KG1 (cell line): ENCODE results near the gene PLCL2.
"Not testable (repeated sequence)": the region's sequence is repeated elsewhere in the genome, so short reads cannot be mapped to it uniquely, and the experiment has no call there.

Experiments
- DNase-seq: peaks from one replicate; lab custom pipeline; 2025; lab: John Stamatoyannopoulos, UW

The PLCL2 gene

DNA sequence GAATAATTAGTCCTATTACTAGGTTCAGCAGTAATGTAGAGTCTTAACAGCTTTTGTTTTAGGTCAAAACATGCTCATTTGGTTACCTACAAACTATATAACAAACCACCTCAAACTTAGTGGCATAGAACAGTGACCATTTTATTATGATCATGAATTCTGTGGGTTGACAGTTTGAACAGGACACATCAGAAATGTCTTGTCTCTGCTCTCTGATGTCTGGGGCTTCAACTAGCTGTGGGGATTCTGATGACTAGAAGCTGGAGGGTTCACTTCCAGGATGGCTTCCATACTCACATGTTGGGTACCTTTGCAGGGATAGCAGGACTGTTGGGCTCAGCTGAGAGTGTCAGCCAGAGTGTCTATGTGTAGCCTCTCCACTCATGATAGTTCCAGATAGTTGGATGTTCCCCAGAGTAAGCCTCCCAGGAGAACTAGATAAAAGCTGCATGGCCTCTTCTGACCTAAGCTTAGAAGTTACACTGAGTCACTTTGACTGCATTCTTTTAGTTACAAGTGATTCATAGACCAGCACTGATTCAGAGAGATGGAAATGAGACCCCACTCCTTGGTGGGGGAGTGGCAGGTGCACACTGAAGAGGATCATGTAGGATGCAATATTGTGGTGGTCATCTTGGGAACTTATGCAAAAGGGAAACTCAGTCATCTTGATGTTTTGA lies 32.6 kb downstream of the PLCL2 start:
- no peak for DNase-seq

DNA sequence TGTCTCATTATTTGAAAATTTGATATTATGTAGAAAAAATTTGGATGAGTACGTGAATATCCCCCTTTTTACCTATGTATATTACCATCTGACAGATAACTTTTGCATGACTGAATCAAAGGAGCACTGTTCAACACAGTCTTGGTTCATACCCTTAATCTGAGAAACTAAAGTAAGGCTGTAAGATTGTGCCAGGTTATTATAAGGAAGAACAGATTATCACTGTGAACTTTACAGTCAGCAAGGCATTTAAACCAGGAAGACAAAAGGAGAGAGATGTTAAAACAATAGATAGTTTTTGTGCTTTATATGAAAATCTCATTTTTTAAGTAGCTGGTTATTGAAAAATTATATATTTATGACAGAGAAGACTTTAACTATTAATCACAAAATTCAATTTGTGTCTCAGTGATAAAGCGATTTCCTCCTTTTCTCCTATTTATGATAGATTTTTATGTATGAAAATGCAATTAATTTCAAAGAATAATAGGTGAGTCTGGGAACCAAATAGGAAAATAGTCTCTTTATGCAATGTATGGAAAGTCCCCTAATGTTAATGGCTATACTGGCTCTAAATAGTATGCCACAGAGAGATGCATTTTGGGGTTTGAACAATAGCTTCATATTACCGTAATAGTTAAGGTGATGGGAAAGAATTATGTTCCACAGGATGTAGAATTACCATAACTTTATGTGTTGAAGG lies 33.4 kb downstream of the PLCL2 start:
- DNase-seq, result no peak

DNA sequence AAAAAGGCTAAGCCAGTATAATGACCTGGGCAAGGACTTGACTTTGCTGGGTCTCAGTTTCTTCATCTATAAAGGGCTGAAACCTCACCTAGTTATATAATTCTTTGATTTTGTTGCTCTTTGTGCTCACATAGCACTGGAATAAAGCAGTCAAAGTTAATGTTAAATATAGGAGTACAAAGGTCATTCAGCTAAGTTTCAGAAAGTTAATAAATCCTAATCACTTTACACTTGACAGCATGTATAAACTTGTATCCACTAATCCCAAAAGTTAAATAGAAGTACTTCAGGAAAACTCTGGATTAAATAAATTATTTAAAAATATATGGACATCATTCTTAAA lies 33.9 kb downstream of the PLCL2 start:
- no peak for DNase-seq

DNA sequence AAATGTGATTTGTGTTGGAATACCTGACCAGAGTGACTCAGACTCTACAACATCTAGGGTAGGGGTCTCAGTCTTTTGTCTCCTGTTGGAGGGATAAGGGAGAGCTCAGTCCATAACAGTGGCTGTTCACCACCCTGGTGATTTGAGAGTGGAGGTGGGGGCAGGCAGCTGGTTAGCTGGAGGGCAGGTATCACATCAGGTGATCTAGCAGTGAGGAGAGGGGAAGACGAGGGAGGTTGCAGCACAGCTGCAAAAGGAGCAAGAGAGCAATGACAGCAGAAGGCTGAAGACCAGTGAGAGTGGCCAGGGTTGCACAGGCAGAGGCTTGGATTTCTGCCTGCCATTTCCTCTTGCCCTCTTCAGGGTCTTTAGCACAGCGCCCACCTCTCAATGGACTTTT lies 38.4 kb downstream of the PLCL2 start:
- DNase-seq, result no peak

DNA sequence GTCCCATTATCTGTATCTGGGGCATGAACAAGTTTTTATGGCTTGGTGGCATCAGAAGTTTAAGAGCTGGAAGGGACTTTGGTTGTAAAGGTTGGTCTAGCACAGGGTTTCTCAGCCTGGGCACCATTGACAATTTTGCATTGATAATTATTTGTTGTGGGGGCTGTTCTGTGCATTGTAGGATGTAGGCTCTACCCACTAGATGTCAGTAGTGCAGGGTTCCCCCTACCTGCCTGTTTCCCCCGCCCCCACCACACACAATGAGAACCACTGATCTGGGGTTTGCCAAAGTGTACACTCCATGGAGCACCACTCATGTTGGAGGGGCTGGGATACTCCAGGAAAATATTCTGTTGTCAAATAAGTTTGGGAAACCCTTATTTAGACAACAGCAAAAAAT lies 42.7 kb downstream of the PLCL2 start:
- DNase-seq, result no peak

DNA sequence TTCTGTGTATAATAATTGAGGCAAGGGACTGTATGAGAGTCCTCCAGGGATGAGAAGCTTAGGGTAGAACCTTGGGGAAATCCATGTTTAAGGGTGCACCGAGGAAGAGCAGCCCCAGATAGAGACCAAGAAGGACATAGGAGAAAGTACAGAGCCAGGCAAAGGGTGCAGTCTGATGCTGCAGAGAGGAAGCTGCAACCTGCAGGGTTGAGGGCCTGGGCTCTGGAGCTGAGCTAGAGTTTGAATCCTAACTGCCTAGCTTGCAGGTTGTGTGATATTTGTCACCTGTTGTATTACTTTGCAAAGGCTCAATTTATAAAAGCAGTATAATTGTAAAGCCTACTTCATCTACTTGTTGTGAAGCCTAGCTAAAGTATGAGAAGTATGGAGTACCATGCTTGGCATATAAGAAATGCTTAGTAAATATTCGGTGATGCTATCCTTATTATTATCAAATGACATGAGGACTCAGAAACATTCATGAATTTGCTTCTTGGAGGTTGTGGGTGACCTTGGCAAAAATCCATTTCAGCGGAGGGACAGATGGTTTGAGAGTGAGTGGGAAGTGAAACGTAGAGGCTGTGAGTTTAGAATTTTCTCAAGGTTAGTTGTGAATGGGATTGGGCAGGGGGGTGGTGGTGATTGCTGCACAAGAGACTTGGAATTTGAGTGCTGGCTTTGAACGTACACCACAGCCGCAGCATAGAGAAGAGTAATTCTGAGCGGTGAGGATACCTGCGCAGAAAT lies 43.8 kb downstream of the PLCL2 start:
- DNase-seq, result no peak

DNA sequence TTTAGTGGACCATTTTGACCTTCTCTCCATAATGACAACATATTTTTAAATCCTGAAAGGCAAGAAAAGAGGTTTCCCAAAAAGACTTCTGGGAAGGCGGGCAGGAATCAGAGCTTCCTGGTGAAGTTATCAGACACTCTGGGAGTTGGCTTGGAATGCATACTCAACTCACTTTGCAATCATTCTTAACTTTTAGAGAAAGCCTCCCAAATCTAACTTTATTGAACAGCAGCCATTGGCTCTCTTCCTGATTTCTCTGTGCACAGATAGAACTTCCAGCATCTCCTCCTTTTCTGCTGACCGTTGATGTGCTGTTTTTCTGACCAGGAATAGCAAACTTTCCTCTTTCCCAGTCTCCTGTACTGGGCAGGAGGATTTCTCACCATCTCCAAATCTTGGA lies 44.6 kb downstream of the PLCL2 start:
- no peak for DNase-seq

DNA sequence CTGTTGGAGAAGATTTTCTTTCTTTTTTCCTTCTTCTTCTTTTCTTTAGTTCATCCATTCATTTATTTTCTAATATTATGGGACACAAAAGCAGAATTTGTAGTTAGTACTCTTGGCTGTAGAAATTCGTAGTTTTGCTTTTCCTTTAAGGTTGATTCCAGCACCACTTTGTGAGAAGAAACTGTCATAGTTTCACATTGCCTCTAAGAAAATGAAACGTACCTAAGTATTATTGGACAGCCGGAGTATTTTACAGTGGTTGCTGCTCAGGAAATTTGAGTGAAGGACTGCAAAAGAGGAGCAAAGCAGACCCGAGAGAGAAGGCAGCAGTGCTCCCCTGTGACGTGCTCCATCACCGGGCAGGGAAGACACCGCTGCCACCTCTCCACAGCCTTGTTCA lies 48.1 kb downstream of the PLCL2 start:
- no peak for DNase-seq

DNA sequence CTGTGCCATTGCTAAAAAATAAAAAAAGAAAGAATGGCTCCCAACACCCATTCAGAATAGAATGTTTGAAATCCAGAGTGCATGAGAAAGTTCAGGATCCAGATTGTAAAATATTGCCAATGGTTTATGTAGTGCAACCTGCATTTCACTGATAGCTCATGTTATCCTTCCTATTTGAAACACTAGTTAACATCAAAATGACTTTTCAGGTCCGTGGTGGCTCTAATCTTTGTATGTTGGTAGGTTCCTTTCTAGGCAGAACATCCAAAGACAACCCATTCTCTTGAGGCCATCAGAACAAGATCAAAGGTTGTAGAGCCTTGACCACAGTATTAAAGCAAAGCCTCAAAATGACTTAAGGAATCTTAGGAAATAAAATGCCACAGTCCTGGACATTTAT lies 51.0 kb downstream of the PLCL2 start:
- no peak for DNase-seq

DNA sequence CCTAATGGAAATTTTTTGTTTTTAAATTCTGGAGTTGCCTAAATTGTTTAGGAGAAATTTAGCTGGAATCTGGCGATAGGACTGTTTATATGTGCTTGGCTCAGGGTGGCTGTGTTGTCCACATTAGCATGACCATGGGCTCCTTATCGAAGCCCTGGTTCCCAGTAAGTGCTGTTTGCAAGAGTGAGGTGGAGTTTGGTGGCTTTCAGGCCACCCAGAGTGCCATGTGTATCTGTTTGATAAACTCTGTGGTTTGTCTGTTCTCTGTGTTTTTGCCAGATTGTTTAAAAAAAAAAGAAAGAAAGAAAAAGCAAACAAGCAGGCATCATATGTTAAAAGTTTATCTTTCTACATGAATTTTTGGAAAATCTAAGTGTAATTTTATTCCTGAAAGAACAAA lies 51.5 kb downstream of the PLCL2 start:
- DNase-seq, result no peak

DNA sequence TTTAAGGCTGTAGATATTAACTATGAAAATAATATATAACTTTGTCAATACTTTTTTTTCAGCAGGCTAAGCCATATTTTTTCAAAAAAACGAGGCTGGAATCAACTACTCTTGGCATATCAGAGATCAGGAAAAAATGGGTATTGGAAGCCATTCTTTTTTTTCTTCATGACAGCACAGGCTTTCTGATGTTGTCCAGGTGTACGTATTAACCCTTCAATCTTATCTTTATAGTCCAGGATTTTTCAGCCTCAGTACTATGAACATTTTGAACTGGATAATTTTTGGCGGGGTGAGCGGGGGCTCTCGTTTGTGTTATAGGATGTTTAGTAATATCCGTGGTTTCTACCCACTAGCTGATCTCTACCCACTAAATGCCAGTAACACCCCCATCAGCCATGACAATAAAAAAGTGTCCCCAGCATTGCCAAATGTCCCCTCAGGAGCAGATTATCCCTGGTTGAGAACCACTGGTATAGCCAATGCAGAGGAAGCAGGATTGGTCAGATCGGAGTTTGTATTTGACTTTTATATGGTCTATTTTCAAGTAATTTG lies 52.0 kb downstream of the PLCL2 start:
- no peak for DNase-seq

DNA sequence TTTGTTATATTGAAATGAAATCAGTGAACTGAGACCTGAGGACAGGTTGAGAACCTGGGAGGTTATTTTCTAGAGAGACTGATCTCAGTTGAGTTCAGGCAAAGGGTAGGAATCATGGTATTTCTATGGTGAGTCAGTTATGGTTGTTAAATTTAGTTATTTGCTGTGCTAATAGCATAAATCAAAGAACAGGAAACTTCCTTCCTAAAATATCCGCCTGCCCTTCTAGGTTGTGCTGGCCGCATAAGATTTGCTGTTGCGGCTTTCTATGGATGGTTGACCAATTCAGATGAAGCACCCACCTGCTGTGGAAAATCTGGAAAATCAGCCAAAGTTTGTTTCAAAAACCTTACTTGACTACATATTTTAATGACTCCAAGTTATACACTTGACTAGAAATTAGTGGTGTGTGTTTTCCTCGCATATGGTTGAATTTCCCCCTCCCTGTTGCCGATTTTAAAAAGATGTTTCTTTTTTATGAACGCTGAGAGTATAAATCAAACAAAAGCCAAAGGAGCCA lies 52.6 kb downstream of the PLCL2 start:
- DNase-seq, result no peak

DNA sequence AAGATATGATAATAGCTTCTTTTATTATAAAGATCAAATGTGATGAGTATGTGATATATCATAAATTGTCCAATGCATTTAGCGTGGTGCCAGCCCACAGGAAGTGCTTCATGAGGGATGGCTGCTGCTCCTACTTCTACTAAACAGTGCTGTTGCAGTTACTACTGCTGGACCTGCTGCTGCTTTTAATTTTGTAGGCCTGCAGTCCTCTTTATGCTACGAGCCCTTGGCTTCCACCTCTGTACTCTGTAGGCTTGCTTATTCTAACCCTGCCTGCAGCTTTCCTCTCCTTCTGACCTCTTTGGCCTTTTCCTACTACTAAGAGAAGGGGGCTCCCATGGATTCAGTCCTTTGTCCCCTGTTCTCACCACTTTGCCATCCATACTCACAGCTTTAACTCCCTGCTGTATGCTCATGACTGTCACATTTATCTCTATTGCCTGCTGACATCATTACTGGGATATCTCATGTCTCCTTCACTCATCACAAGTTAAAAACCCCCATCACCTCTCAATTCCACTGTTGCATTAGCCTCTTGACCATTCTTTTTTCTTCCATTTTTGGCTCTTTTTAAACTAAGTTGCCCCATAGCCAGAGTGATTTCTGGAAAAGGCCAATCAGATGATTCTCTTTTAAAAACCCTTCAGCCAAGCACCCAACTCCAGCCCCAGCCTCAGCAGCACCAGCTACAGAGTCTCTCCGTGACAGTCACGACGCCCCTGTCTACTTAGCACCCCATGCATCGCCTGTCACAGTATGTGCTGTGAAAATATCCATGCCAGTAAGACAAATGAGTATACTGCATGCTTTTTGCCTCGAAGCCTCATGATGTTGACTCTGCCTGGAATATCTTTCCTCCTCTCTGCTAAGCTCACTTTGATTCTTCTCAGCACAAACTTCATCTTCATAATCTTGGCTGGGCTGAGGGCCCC lies 56.3 kb downstream of the PLCL2 start:
- DNase-seq, result no peak

DNA sequence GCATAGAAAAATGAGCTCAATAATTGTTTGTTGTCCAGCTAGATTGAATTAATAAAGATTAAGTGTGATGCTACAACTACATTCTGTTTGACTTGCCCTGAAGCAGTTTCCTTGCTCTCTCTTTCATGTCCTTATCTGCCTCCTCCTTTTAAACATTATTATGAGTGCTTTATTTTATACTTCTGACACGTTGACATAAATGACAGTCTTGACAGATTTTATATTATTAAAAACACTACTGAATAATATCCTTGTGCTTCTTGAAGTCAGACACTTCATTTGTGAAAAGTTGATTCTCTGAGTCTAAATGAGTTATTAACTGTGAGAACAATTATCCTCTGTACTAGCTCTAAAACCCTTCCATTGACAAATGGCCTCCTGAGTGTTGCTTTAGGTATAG lies 58.2 kb downstream of the PLCL2 start:
- no peak for DNase-seq

DNA sequence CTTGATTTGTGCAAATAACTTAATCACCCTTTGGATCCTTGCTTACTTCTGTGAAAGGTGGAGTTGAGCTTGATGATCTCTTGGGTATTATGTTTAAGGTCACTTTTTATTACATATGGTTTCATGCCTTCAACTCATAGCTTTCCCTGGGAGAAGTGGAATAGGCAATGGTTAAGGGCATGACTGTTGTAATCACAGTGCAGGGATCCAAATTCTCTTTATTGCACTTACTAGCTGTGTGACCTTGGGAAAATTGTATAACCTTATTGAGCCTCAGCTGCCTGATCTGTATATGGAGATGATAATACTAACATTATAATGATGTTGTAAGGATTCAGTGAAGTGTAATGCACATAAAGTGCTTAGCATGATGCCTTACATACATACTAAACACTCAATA lies 59.1 kb downstream of the PLCL2 start:
- no peak for DNase-seq

DNA sequence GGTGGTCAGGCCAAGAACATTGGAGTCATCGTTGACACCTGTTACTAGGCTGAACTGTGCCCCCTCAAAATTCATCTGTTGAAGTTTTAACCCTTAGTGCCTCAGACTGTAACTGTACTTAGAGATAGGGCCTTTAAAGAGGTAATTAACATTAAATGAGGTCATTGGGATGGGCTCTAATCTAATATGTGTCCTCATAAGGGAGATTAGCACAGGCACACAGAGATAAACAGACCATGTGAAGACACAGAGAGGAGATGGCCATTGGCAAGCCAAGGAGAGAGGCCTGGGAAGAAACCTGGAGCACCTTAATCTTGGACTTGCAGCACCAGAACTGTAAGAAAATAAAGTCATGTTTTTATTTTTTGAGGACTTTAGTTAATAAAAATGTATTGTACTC lies 59.6 kb downstream of the PLCL2 start:
- DNase-seq, result no peak

DNA sequence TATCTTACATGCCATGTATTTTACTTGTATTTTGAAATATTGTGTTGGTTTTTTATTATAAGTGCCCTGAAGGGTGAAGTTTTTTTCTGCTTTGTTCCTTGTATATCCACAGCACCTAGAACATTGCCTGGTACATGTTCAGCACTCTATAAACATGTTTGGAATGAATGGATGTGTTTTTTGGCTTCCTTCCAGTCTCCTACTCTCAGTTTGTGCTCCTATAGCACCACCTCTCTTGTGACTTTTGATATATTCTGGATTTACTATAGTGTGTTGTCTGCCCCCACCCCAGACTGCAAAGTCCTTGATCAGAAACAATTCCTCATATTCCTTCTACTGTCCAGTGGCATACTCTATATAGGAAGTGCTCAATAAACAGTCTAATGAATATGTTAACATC lies 60.6 kb downstream of the PLCL2 start:
- no peak for DNase-seq

DNA sequence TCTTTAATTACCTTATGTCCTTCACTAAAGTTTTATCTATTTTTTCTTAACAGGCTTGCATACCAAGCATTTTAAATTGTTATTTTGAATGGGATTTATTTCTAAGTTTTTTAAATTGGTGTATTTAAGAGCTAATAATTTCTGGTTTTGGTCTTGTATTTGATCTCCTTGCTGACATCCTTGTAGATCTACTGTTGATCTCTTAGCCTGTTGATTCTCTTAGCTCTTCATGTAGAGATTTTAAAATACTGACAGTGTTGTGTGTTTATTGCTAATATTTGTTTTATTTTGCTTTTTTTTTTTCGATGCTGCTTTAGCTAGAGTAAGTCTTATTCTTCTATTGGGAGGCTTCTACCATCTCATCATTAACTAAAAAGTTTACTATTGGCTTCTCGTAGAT lies 65.5 kb downstream of the PLCL2 start:
- DNase-seq, result no peak

DNA sequence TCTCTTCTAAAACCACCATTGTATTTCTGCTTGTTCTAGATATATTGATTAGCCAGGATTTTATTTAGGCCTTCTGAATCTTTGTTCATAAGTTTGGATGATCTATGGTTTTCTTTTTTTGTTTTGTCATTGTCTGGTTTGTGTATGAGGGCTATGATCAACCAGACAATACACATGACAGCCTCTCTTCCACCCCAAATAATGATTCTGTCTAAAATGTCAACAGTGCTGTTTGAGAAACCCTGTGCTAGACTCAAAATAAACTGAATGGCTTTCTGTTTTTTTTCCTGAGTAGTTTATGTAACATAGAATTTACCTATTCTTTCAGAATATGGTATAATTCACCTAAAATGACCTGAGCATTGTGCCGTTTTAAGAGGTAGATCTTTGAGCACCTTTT lies 66.1 kb downstream of the PLCL2 start:
- no peak for DNase-seq

DNA sequence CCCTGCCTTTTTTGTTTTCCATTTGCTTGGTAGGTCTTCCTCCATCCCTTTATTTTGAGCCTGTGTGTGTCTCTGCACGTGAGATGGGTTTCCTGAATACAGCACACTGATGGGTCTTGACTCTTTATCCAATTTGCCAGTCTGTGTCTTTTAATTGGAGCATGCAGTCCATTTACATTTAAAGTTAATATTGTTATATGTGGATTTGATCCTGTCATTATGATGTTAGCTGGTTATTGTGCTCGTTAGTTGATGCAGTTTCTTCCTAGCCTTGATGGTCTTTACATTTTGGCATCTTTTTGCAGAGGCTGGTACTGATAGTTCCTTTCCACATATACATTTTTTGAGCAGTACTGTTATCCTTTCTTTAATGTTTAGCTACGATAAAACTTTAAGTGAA lies 73.1 kb downstream of the PLCL2 start:
- not testable (repeated sequence) for DNase-seq

DNA sequence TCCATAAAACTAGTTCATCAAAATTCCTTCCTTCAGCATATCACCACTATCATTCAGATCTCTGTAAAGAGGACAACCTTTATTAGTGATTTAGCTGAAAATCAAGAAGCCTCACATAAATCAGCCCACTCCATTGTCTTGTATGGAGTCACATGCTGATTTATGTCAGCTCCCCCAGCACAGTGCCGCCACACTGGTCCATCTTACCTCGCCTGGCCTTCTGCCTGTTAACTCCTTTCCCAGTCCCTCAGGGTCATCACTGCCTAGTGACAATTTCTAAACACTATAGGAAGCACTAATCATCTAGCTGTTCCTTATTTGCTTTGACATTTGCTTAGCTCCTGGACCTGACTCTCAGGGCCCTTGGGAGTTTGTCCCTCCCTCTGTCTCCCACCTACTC lies 75.4 kb downstream of the PLCL2 start:
- no peak for DNase-seq
